ENCODE data around the gene SFN. TPM values are rescaled to one million over a fixed set of nuclear protein-coding genes. Genes with fewer than 3 reads are reported as not detected.

The SFN gene
- total and polyA plus RNA-seq, 2 of the 13 experiments (the other 11 are each of a cell fraction or from before 2014, with no cell fraction given): 4.3 to 5.6 TPM

DNA sequence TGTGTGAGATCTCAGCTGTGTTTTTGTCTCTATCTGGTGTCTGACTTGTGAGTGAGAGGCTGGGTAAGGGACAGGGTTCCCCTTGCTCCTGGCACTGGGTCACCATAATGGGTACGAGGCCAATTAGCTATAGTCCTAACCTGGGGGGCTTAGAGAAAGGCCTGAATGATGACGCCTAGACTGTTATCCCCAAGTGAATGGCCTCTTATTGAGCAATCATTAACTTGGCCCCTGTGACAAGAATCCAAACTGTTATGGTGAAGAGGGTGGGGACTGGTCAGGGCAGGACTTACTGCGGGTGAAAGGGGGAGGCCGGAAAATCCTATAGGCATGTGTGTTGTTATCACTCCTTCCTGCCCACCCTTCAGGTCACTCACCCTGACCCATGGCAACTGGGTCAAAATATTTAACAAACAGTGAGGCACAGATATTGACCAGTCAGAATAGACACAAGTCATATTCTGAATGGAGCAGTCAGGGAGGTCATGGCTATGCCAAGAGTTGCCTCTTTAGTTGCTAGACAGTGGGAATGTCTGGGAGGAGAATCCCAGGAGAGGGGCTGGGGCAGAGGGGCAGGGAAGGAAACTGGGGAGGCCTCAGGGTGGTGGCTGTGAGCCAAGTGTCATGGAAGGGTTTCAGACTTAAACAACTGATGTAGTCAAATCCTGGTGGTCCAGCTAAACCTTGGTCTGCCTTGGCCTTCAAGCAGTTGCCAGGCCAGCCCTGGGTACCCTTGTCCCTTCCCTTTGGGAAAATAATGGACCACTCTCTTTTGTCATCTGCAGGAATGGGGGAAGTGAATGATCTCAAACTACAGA, 47.6 kb downstream of the SFN start (continued):
- TF ChIP-seq ZNF318 (CRISPR knock-in tag; IDR thresholded peaks at IDR 0.05) (no peak), ZNF335 (CRISPR knock-in tag; IDR thresholded peaks at IDR 0.05) (no peak), HNF4G (IDR thresholded peaks at IDR 0.05; ENCODE audit: borderline replicate concordance, low read depth, low read length) (peak; percentile 41; the same call in 1 of the 2 replicates), HNF4G (CRISPR knock-in tag; IDR thresholded peaks at IDR 0.05; ENCODE audit: borderline replicate concordance, low read depth) (peak; percentile 73), PAWR (CRISPR knock-in tag; IDR thresholded peaks at IDR 0.05; ENCODE audit: borderline replicate concordance) (0 out of 2 replicates have a peak, but pooled peaks have one; percentile 31), ADNP (CRISPR knock-in tag; IDR thresholded peaks at IDR 0.05) (no peak), ZNF773 (CRISPR knock-in tag; IDR thresholded peaks at IDR 0.05; ENCODE audit: borderline replicate concordance) (no peak), ZSCAN9 (CRISPR knock-in tag; IDR thresholded peaks at IDR 0.05; ENCODE audit: borderline replicate concordance) (no peak; the same call in 1 of the 2 replicates), ZSCAN31 (CRISPR knock-in tag; IDR thresholded peaks at IDR 0.05; ENCODE audit: low read depth) (0 out of 2 replicates have a peak, but pooled peaks have one; percentile 44), STAG1 (CRISPR knock-in tag; IDR thresholded peaks at IDR 0.05) (peak; percentile 4; the same call in 1 of the 2 replicates), ZNF841 (CRISPR knock-in tag; IDR thresholded peaks at IDR 0.05; ENCODE audit: borderline replicate concordance) (no peak), SP4 (CRISPR knock-in tag; IDR thresholded peaks at IDR 0.05) (peak; percentile 61), TARDBP (CRISPR knock-in tag; IDR thresholded peaks at IDR 0.05) (peak; percentile 91), HNF1A (IDR thresholded peaks at IDR 0.05; ENCODE audit: low read depth) (peak; percentile 96), HNF1A (CRISPR knock-in tag; IDR thresholded peaks at IDR 0.05; ENCODE audit: borderline replicate concordance) (peak; percentile 98)
- TF ChIP-seq, protein P1, sequence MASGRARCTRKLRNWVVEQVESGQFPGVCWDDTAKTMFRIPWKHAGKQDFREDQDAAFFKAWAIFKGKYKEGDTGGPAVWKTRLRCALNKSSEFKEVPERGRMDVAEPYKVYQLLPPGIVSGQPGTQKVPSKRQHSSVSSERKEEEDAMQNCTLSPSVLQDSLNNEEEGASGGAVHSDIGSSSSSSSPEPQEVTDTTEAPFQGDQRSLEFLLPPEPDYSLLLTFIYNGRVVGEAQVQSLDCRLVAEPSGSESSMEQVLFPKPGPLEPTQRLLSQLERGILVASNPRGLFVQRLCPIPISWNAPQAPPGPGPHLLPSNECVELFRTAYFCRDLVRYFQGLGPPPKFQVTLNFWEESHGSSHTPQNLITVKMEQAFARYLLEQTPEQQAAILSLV (CRISPR knock-in tag; IDR thresholded peaks at IDR 0.05; ENCODE audit: borderline replicate concordance): no peak

All from HepG2 (cell line).